ENCODE measurements around the gene CYB561A3.

The CYB561A3 gene

GRCh38 chr11:61369372-61370348, 8.0 kb upstream of the CYB561A3 start:
- no peak for DNase-seq (ENCODE audit: low read depth)

GRCh38 chr11:61368646-61369045, 7.0 kb upstream of the CYB561A3 start:
- DNase-seq (ENCODE audit: low read depth), result no peak

GRCh38 chr11:61367406-61367805, 5.7 kb upstream of the CYB561A3 start:
- DNase-seq (ENCODE audit: low read depth), result no peak

GRCh38 chr11:61364012-61364675, 2.5 kb upstream of the CYB561A3 start:
- DNase-seq (ENCODE audit: low read depth), result no peak

- DNase-seq (ENCODE audit: low read depth), result peak; percentile 15
Measured at GRCh38 chr11:61362542-61362875, 827 bp upstream of the CYB561A3 start.

GRCh38 chr11:61361237-61361740, 393 bp downstream of the CYB561A3 start:
- no peak for DNase-seq (ENCODE audit: low read depth)

- DNase-seq (ENCODE audit: low read depth), result no peak
Measured at GRCh38 chr11:61359516-61359915, 2.2 kb downstream of the CYB561A3 start.

- DNase-seq (ENCODE audit: low read depth), result no peak
Measured at GRCh38 chr11:61358566-61358965, 3.1 kb downstream of the CYB561A3 start.

- no peak for DNase-seq (ENCODE audit: low read depth)
Measured at GRCh38 chr11:61357894-61358239, 3.8 kb downstream of the CYB561A3 start.

- no peak for DNase-seq (ENCODE audit: low read depth)
Measured at GRCh38 chr11:61357233-61357893, 4.3 kb downstream of the CYB561A3 start.

- no peak for DNase-seq (ENCODE audit: low read depth)
Measured at GRCh38 chr11:61356706-61357105, 5.0 kb downstream of the CYB561A3 start.

GRCh38 chr11:61354208-61354607, 7.5 kb downstream of the CYB561A3 start:
- no peak for DNase-seq (ENCODE audit: low read depth)

GRCh38 chr11:61353131-61354067, 8.3 kb downstream of the CYB561A3 start:
- no peak for DNase-seq (ENCODE audit: low read depth)

- no peak for DNase-seq (ENCODE audit: low read depth)
Measured at GRCh38 chr11:61352038-61352437, 9.6 kb downstream of the CYB561A3 start.

GRCh38 chr11:61350803-61351202, 10.9 kb downstream of the CYB561A3 start:
- no peak for DNase-seq (ENCODE audit: low read depth)

- DNase-seq (ENCODE audit: low read depth), result no peak
Measured at GRCh38 chr11:61350336-61350735, 11.3 kb downstream of the CYB561A3 start.

GRCh38 chr11:61349916-61350315, 11.8 kb downstream of the CYB561A3 start:
- DNase-seq (ENCODE audit: low read depth), result no peak

- no peak for DNase-seq (ENCODE audit: low read depth)
Measured at GRCh38 chr11:61349189-61349751, 12.4 kb downstream of the CYB561A3 start.

GRCh38 chr11:61347916-61348461, 13.7 kb downstream of the CYB561A3 start:
- no peak for DNase-seq (ENCODE audit: low read depth)

GRCh38 chr11:61345954-61346843, 15.5 kb downstream of the CYB561A3 start:
- no peak for DNase-seq (ENCODE audit: low read depth)

Measured in activated T-cell treated with anti-CD3 and anti-CD28 coated beads for 1 hour (primary cell).